HepG2 (cell line): ENCODE data around the gene PSRC1. TPM values are rescaled to one million over a fixed set of nuclear protein-coding genes. Genes with fewer than 3 reads are reported as not detected.
A peak's percentile ranks its signal among the peaks of the same experiment; 100 is the strongest.

ENCODE experiments used
- CREB3 ChIP-seq: sonication (generic); formaldehyde crosslinking; IDR thresholded peaks from 2 replicates; pipeline ENCODE4 v1.5.0; 2020; ENCODE audit warnings: missing genetic modification reagents
- HNF1B ChIP-seq: sonication (generic); formaldehyde crosslinking; IDR thresholded peaks from 2 replicates; pipeline ENCODE4 v1.5.1; 2020; ENCODE audit warnings: mild to moderate bottlenecking, moderate library complexity, missing genetic modification reagents
- KAT7 ChIP-seq: IDR thresholded peaks from 2 replicates; pipeline ENCODE4 v1.6.1; 2018; ENCODE audit warnings: borderline replicate concordance, missing compliant biosample characterization
- RARA ChIP-seq: IDR thresholded peaks from 2 replicates; pipeline ENCODE4 v1.6.1; 2016; ENCODE audit warnings: missing genetic modification reagents, missing compliant biosample characterization
- ZFX ChIP-seq: sonication (generic); formaldehyde crosslinking; IDR thresholded peaks from 2 replicates; pipeline ENCODE4 v1.4.0; 2020; ENCODE audit warnings: mild to moderate bottlenecking, low read depth, missing genetic modification reagents, moderate library complexity
- ZNF280D ChIP-seq: sonication (generic); formaldehyde crosslinking; IDR thresholded peaks from 2 replicates; pipeline ENCODE4 v1.5.1; 2020; ENCODE audit warnings: mild to moderate bottlenecking, missing genetic modification reagents
- ZNF407 ChIP-seq: sonication (generic); formaldehyde crosslinking; IDR thresholded peaks from one replicate; pipeline ENCODE4 v1.5.1; 2020; ENCODE audit warnings: mild to moderate bottlenecking, missing genetic modification reagents; ENCODE audit errors: not compliant biosample characterization
- ZNF710 ChIP-seq: sonication (generic); formaldehyde crosslinking; IDR thresholded peaks from 2 replicates; pipeline ENCODE4 v1.5.0; 2020; ENCODE audit warnings: mild to moderate bottlenecking, missing genetic modification reagents, borderline replicate concordance
- polyA plus RNA-seq, 8 experiments: library from polyadenylated mRNA; depleted of rRNA in 3 of 8; stranded (reverse) in 7 of 8; unstranded in 1 of 8; fragments of >200 nt; fragmentation: Illumina TruSeq in 4 of 8; extraction: Trizol in 4 of 8; gene quantifications; 2 replicates each; pipeline versions ENCODE4 v1.2.1 to v1.2.3, GENCODE V29; 2011 to 2016; ENCODE audit warnings: low read depth in 4 of 8, missing spikeins in 1 of 8, mixed read lengths in 1 of 8; ENCODE audit not compliant: insufficient read depth in 1 of 8
- total RNA-seq, 5 experiments: library from RNA; depleted of rRNA; stranded (reverse); fragments of >200 nt; fragmentation: Illumina TruSeq; extraction: Trizol; gene quantifications; 2 replicates each; pipeline ENCODE4 v1.2.3, GENCODE V29; 2016; ENCODE audit warnings: low read depth in 1 of 5

The PSRC1 gene
- total and polyA plus RNA-seq, 2 of the 13 experiments (the other 11 are each of a cell fraction or from before 2014, with no cell fraction given): 28.6 to 30.3 TPM

- TF ChIP-seq RARA (CRISPR knock-in tag): no peak
- no peak for TF ChIP-seq CREB3 (CRISPR knock-in tag)
- TF ChIP-seq HNF1B (CRISPR knock-in tag): no peak
- TF ChIP-seq KAT7: no peak
- TF ChIP-seq ZNF710 (CRISPR knock-in tag): no peak
- TF ChIP-seq ZNF280D (CRISPR knock-in tag): no peak
- TF ChIP-seq ZFX (CRISPR knock-in tag): peak; percentile 7; the same call in 1 of the 2 replicates
- no peak for TF ChIP-seq ZNF407 (CRISPR knock-in tag)
These were observed 33.1 kb downstream of the PSRC1 start (continued) for GRCh38 chr1:109249654-109250401.
